Smooth muscle cell (in vitro differentiated cells): ENCODE results near the gene ZMAT3. TPM values are rescaled to one million over a fixed set of nuclear protein-coding genes. Genes with fewer than 3 reads are reported as not detected.

Source experiments
- DNase-seq: peaks from one replicate; lab custom pipeline; 2025; ENCODE audit not compliant: unreplicated experiment; lab: John Stamatoyannopoulos, UW
- H2AFZ ChIP-seq: fragments of 200-600 bp; sonication (generic); 2 replicates; pipeline ENCODE4 v1.6.0; 2016; ENCODE audit warnings: antibody characterized with exemption, low read depth, mild to moderate bottlenecking
- H3F3A ChIP-seq: fragments of 200-600 bp; sonication (generic); 2 replicates; pipeline ENCODE4 v1.6.0; 2017; ENCODE audit warnings: antibody characterized with exemption, low read depth
- H3K27ac ChIP-seq: fragments of 200-600 bp; sonication (generic); 2 replicates; pipeline ENCODE4 v1.5.1; 2016; ENCODE audit warnings: low read depth, mild to moderate bottlenecking
- H3K27me3 ChIP-seq: fragments of 200-600 bp; sonication (generic); 2 replicates; pipeline ENCODE4 v1.6.1; 2016; ENCODE audit warnings: low read depth, mild to moderate bottlenecking
- H3K36me3 ChIP-seq: fragments of 200-600 bp; sonication (generic); 2 replicates; pipeline ENCODE4 v1.5.1; 2016; ENCODE audit warnings: low read depth
- H3K4me1 ChIP-seq: fragments of 200-600 bp; sonication (generic); 2 replicates; pipeline ENCODE4 v1.5.1; 2016; ENCODE audit warnings: low read depth
- H3K4me2 ChIP-seq: fragments of 200-600 bp; sonication (generic); 2 replicates; pipeline ENCODE4 v1.6.0; 2016; ENCODE audit warnings: mild to moderate bottlenecking
- H3K4me3 ChIP-seq: fragments of 200-600 bp; sonication (generic); 2 replicates; pipeline ENCODE4 v1.5.1; 2016; ENCODE audit warnings: mild to moderate bottlenecking
- H3K79me2 ChIP-seq: fragments of 200-600 bp; sonication (generic); 2 replicates; pipeline ENCODE4 v1.6.0; 2016; ENCODE audit warnings: low read depth, mild to moderate bottlenecking
- H3K9ac ChIP-seq: fragments of 200-600 bp; sonication (generic); 2 replicates; pipeline ENCODE4 v1.6.0; 2016; ENCODE audit warnings: low read depth
- H3K9me3 ChIP-seq: fragments of 200-600 bp; sonication (generic); replicated peaks from 2 replicates; pipeline ENCODE4 v1.5.1; 2016; ENCODE audit warnings: low read depth
- H4K20me1 ChIP-seq: fragments of 200-600 bp; sonication (generic); 2 replicates; pipeline ENCODE4 v1.6.0; 2016; ENCODE audit warnings: low read depth
- WGBS: methylation state at CpG from one replicate; pipeline ENCODE4 v1.1.7; 2016; ENCODE audit warnings: low lambda C conversion rate; 5-methylcytosine and 5-hydroxymethylcytosine counted together
- polyA plus RNA-seq: library from polyadenylated mRNA; unstranded; fragments of >200 nt; fragmentation: Nextera tagmentation; extraction: Ambion mirVana; gene quantifications from 2 replicates; pipeline ENCODE4 v1.2.1, GENCODE V29; 2016
- total RNA-seq: library from RNA; depleted of rRNA; stranded (reverse); fragments of >200 nt; gene quantifications from 2 replicates; pipeline ENCODE4 v1.2.3, GENCODE V29; 2014
- TF ChIP-seq, protein P1 (sequence below): fragments of 200-600 bp; sonication (generic); IDR thresholded peaks from 2 replicates; pipeline ENCODE4 v1.5.1; 2017; ENCODE audit warnings: borderline replicate concordance, mild to moderate bottlenecking, antibody characterized with exemption; ENCODE audit not compliant: insufficient read depth, poor library complexity, severe bottlenecking

Gene ZMAT3
- total and polyA plus RNA-seq, 2 experiments from 2014 or later: 34.8 to 54.4 TPM

DNA sequence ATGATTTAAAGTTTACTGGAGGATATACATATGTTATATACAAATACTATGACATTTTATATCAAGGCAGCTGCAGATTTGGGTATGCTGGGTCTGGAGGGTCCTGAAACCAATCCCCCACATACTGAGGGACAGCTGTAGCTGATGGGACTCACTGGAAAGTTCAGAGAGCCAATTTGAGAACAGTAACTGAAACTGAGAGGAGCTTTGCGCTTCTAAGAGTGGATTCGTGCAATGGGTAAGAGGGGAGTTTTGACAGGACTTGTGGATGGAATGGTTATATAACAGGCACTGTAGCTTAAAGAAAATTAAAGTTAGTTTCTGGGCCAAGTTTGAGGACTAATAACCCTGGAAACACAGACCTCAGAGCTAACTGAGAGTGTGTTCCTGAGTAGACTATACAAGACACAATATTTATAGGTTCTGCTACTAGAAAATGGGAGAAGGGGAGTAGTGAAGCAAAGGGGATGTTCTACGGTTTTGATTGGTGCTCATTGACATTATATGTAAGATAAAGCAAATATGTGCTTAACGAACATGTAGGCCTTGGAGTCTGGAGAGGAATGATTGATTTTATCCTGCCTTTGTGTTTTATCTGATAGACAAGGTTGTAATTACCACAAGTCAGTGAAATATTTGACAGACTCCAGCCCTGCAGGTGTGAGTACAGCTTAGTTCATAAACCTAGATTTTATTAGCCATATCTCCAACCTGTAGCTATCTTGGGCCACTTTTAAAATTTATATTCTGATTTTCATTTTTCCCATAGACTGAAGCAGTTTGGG lies 4.8 kb upstream of the ZMAT3 start:
- no peaks in the 10 kb centered on the region for H3K9me3 ChIP-seq
- peaks cover 6% of the 10 kb centered on the region for H3K4me1 ChIP-seq
- H3K9ac ChIP-seq: no peak overlapping the region
- 82% methylated on average over 4 of the region's 4 CpGs for WGBS
- DNase-seq: no peak
- no peaks in the 10 kb centered on the region for H4K20me1 ChIP-seq
- no peak overlapping the region for H3K4me2 ChIP-seq
- H3K4me3 ChIP-seq: no peak overlapping the region
- TF ChIP-seq, protein P1, sequence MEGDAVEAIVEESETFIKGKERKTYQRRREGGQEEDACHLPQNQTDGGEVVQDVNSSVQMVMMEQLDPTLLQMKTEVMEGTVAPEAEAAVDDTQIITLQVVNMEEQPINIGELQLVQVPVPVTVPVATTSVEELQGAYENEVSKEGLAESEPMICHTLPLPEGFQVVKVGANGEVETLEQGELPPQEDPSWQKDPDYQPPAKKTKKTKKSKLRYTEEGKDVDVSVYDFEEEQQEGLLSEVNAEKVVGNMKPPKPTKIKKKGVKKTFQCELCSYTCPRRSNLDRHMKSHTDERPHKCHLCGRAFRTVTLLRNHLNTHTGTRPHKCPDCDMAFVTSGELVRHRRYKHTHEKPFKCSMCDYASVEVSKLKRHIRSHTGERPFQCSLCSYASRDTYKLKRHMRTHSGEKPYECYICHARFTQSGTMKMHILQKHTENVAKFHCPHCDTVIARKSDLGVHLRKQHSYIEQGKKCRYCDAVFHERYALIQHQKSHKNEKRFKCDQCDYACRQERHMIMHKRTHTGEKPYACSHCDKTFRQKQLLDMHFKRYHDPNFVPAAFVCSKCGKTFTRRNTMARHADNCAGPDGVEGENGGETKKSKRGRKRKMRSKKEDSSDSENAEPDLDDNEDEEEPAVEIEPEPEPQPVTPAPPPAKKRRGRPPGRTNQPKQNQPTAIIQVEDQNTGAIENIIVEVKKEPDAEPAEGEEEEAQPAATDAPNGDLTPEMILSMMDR: no peak
- H3K36me3 ChIP-seq: no peaks in the 10 kb centered on the region
- no peak overlapping the region for H3K27ac ChIP-seq
- no peaks in the 10 kb centered on the region for H3K27me3 ChIP-seq
- no peaks in the 10 kb centered on the region for H3K79me2 ChIP-seq
- H2AFZ ChIP-seq: no peak overlapping the region
- H3F3A ChIP-seq: peaks cover 5% of the 10 kb centered on the region

DNA sequence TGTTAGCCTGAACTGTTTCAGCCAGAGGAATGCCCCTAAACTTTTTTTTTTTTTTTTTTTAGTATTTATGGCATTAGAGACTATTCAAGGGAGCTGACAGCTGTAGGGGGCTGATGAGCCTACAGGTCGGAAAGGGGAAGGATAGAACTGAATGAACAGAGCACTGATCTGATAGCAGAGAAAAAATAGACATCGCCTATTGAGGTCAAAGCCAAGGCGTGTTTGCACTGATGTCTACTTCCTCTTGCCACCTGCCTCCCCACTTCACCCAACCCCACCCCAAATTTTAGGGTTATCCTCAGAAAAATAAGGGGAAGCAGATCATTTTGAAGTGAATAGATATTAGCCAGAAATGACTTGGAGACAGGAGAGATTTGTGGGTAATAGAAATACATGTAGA lies 3.0 kb upstream of the ZMAT3 start:
- no peaks in the 10 kb centered on the region for H4K20me1 ChIP-seq
- H3K36me3 ChIP-seq: no peaks in the 10 kb centered on the region
- H3K9ac ChIP-seq: no peak overlapping the region
- WGBS: 97% methylated on average over 3 of the region's 3 CpGs
- no peak overlapping the region for H3K4me3 ChIP-seq
- H3K4me2 ChIP-seq: no peak overlapping the region
- peaks cover 17% of the 10 kb centered on the region for H3K4me1 ChIP-seq
- H3K27me3 ChIP-seq: no peaks in the 10 kb centered on the region
- H3K9me3 ChIP-seq: no peaks in the 10 kb centered on the region
- peaks cover 14% of the 10 kb centered on the region for H3K79me2 ChIP-seq
- H2AFZ ChIP-seq: no peak overlapping the region
- TF ChIP-seq, protein P1: no peak
- no peak for DNase-seq
- H3F3A ChIP-seq: peaks cover 5% of the 10 kb centered on the region
- no peak overlapping the region for H3K27ac ChIP-seq

DNA sequence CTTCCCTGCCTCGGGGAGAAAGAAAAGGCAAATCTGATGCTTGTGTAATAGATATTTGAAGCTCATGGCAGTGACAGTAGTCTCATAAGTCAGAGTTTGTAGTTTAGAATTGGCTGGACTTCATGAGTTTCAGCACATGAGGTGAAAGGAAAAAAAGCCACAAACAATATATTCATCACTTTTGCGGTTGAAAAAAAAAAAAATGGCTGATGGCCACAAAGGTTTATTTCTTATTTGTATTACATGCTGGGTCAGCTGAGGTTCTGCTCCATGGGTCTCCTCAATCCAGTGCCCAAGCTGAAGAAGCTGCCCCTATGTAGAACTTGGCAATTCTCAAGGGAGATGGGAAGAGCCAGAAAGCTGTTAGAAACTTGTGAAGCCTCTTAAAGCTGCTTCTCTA lies 2.2 kb upstream of the ZMAT3 start:
- Histone ChIP-seq H3F3A (peaks cover 5% of the 10 kb centered on the region), H3K4me3 (no peak overlapping the region), H3K36me3 (no peaks in the 10 kb centered on the region), H3K9ac (no peak overlapping the region), H3K27ac (no peak overlapping the region), H3K79me2 (peaks cover 22% of the 10 kb centered on the region), H4K20me1 (no peaks in the 10 kb centered on the region), H3K9me3 (no peaks in the 10 kb centered on the region), H3K4me2 (no peak overlapping the region), H3K4me1 (peaks cover 21% of the 10 kb centered on the region), H2AFZ (no peak overlapping the region), H3K27me3 (no peaks in the 10 kb centered on the region)
- WGBS: 89% methylated on average over 2 of the region's 2 CpGs
- TF ChIP-seq, protein P1: no peak
- DNase-seq: no peak

DNA sequence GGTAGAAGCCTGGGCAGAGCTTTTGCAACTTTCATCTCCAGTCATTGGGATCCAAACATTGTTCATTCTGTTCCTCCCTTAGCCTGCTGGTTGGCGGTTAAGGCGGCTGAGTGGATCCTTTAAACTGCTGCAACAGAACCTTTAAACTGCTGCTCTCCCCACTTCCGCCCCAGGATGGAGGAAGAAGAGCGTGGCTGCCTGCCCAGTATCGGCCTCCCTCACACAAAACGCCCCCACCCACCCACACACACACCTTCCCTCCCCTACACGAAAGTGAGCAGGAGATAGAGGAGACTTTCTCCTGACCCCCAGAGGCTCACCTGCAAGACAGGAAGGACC lies 460 bp upstream of the ZMAT3 start:
- TF ChIP-seq, protein P1: no peak
- peak overlapping the region; percentile 83 for H3K4me2 ChIP-seq
- peak overlapping the region; percentile 86 for H2AFZ ChIP-seq
- no peaks in the 10 kb centered on the region for H3K27me3 ChIP-seq
- peaks cover 5% of the 10 kb centered on the region for H3K36me3 ChIP-seq
- DNase-seq: no peak
- 40% methylated on average over 7 of the region's 7 CpGs for WGBS
- peak overlapping the region; percentile 92 for H3K9ac ChIP-seq
- no peaks in the 10 kb centered on the region for H3K9me3 ChIP-seq
- peaks cover 21% of the 10 kb centered on the region for H3K4me1 ChIP-seq
- H4K20me1 ChIP-seq: no peaks in the 10 kb centered on the region
- H3F3A ChIP-seq: peaks cover 5% of the 10 kb centered on the region
- H3K27ac ChIP-seq: peak overlapping the region; percentile 86
- peaks cover 40% of the 10 kb centered on the region for H3K79me2 ChIP-seq
- peak overlapping the region; percentile 97 for H3K4me3 ChIP-seq
